ENCODE results near the gene XRCC6.
"Not testable (repeated sequence)": the region's sequence is repeated elsewhere in the genome, so short reads cannot be mapped to it uniquely, and the experiment has no call there.

DNA sequence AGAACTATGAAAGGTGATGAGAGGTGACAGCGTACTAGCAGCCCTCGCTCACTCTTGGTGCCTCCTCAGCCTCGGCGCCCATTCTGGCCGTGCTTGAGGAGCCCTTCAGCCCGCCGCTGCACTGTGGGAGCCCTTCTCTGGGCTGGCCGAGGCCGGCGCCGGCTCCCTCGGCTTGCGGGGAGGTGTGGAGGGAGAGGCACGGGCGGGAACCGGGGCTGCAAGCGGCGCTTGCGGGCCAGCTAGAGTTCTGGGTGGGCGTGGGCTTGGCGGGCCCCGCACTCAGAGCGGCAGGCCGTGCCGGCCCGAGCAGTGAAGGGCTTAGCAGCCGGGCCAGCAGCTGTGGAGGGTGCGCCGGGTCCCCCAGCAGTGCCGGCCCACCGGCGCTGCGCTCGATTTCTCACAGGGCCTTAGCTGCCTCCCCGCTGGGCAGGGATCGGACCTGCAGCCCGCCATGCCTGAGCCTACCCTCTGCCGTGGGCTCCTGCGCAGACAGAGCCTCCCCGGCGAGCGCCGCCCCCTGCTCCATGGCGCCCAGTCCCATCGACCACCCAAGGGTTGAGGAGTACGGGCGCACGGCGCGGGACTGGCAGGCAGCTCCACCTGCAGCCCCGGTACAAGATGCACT, 27.6 kb upstream of the XRCC6 start:
- not testable (repeated sequence) for TF ChIP-seq POLR2A (IDR thresholded peaks at IDR 0.05)
- TF ChIP-seq, protein P1, sequence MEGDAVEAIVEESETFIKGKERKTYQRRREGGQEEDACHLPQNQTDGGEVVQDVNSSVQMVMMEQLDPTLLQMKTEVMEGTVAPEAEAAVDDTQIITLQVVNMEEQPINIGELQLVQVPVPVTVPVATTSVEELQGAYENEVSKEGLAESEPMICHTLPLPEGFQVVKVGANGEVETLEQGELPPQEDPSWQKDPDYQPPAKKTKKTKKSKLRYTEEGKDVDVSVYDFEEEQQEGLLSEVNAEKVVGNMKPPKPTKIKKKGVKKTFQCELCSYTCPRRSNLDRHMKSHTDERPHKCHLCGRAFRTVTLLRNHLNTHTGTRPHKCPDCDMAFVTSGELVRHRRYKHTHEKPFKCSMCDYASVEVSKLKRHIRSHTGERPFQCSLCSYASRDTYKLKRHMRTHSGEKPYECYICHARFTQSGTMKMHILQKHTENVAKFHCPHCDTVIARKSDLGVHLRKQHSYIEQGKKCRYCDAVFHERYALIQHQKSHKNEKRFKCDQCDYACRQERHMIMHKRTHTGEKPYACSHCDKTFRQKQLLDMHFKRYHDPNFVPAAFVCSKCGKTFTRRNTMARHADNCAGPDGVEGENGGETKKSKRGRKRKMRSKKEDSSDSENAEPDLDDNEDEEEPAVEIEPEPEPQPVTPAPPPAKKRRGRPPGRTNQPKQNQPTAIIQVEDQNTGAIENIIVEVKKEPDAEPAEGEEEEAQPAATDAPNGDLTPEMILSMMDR (IDR thresholded peaks at IDR 0.05) = not testable (repeated sequence)

Measured in testis (tissue), 2 donors.